Measurements from ENCODE around the gene ARIH1.

The ARIH1 gene

GRCh38 chr15:72486144-72486543 is 12.0 kb downstream of the ARIH1 start:
- DNase-seq (ENCODE audit: low read depth in 3 of 3): no peak

- DNase-seq (ENCODE audit: low read depth in 3 of 3): no peak
Measured at GRCh38 chr15:72487070-72487797, 13.1 kb downstream of the ARIH1 start.

- DNase-seq (ENCODE audit: low read depth in 3 of 3): no peak
Measured at GRCh38 chr15:72488558-72488957, 14.4 kb downstream of the ARIH1 start.

- no peak for DNase-seq (ENCODE audit: low read depth in 3 of 3)
Measured at GRCh38 chr15:72489943-72490554, 15.9 kb downstream of the ARIH1 start.

GRCh38 chr15:72491768-72492167 is 17.6 kb downstream of the ARIH1 start:
- DNase-seq (ENCODE audit: low read depth in 3 of 3): no peak

- DNase-seq (ENCODE audit: low read depth in 3 of 3): no peak
Measured at GRCh38 chr15:72492733-72493132, 18.6 kb downstream of the ARIH1 start.

- DNase-seq (ENCODE audit: low read depth in 3 of 3): no peak
Measured at GRCh38 chr15:72493220-72493619, 19.1 kb downstream of the ARIH1 start.

- no peak for DNase-seq (ENCODE audit: low read depth in 3 of 3)
Measured at GRCh38 chr15:72495007-72495406, 20.9 kb downstream of the ARIH1 start.

GRCh38 chr15:72496783-72497182 is 22.7 kb downstream of the ARIH1 start:
- no peak for DNase-seq (ENCODE audit: low read depth in 3 of 3)

GRCh38 chr15:72497402-72497801 is 23.3 kb downstream of the ARIH1 start:
- DNase-seq (ENCODE audit: low read depth in 3 of 3): no peak

GRCh38 chr15:72502220-72502809 is 28.2 kb downstream of the ARIH1 start:
- DNase-seq (ENCODE audit: low read depth in 3 of 3): no peak

- DNase-seq (ENCODE audit: low read depth in 3 of 3): no peak
Measured at GRCh38 chr15:72503147-72503546, 29.0 kb downstream of the ARIH1 start.

GRCh38 chr15:72507402-72508092 is 33.4 kb downstream of the ARIH1 start:
- no peak for DNase-seq (ENCODE audit: low read depth in 3 of 3)

- no peak for DNase-seq (ENCODE audit: low read depth in 3 of 3)
Measured at GRCh38 chr15:72509484-72509883, 35.4 kb downstream of the ARIH1 start.

- no peak for DNase-seq (ENCODE audit: low read depth in 3 of 3)
Measured at GRCh38 chr15:72511536-72511935, 37.4 kb downstream of the ARIH1 start.

- no peak for DNase-seq (ENCODE audit: low read depth in 3 of 3)
Measured at GRCh38 chr15:72515591-72516389, 41.7 kb downstream of the ARIH1 start.

GRCh38 chr15:72516777-72517176 is 42.6 kb downstream of the ARIH1 start:
- no peak for DNase-seq (ENCODE audit: low read depth in 3 of 3)

- DNase-seq (ENCODE audit: low read depth in 3 of 3): no peak
Measured at GRCh38 chr15:72521682-72522081, 47.6 kb downstream of the ARIH1 start.

- no peak for DNase-seq (ENCODE audit: low read depth in 3 of 3)
Measured at GRCh38 chr15:72532991-72533601, 59.0 kb downstream of the ARIH1 start.

- DNase-seq (ENCODE audit: low read depth in 3 of 3): peak in 1 of 3 donors; percentile 4
Measured at GRCh38 chr15:72534523-72534922, 60.4 kb downstream of the ARIH1 start.

GRCh38 chr15:72535911-72536310 is 61.8 kb downstream of the ARIH1 start:
- DNase-seq (ENCODE audit: low read depth in 3 of 3): no peak

All from stimulated activated CD4-positive, alpha-beta T cell treated with anti-CD3 and anti-CD28 coated beads, TNF-alpha, amount 100 ng/mL, for 48 hours (primary cell).